ENCODE measurements around the gene MILR1. TPM values are rescaled to one million over a fixed set of nuclear protein-coding genes. Genes with fewer than 3 reads are reported as not detected.
A peak's percentile ranks its signal among the peaks of the same experiment; 100 is the strongest.
"Not testable (repeated sequence)": the region's sequence is repeated elsewhere in the genome, so short reads cannot be mapped to it uniquely, and the experiment has no call there.

Gene MILR1
- polyA plus RNA-seq, 2 of the 4 experiments (the other 2 are of a cell fraction): 2.3 to 12.2 TPM

GRCh38 chr17:64420143-64420670 lies 28.7 kb upstream of the MILR1 start:
- no peak for FAIRE-seq
- peak; percentile 85 for DNase-seq (ENCODE audit: low read depth in 1 of 2, low spot score in 1 of 2)
- H3K4me2 ChIP-seq: no peak overlapping the region
- WGBS (ENCODE audit: missing lambda C conversion rate): 19% methylated on average over 6 of the region's 6 CpGs
- no peaks in the 10 kb centered on the region for H3K4me1 ChIP-seq
- no peaks in the 10 kb centered on the region for H3K9me3 ChIP-seq
- no peak for TF ChIP-seq HOXA7 (CRISPR knock-in tag; IDR thresholded peaks at IDR 0.05)
- peak; percentile 93 for TF ChIP-seq SMC3 (IDR thresholded peaks at IDR 0.05)
- no peak for TF ChIP-seq JUNB (IDR thresholded peaks at IDR 0.05)
- peak; percentile 95 to 96 for TF ChIP-seq RAD21 (conservative IDR thresholded peaks at IDR 0.05 in 1 of 2, IDR thresholded peaks at IDR 0.05 in 1 of 2)
- no peak for TF ChIP-seq RARB (CRISPR knock-in tag; IDR thresholded peaks at IDR 0.05)
- TF ChIP-seq, protein P1, sequence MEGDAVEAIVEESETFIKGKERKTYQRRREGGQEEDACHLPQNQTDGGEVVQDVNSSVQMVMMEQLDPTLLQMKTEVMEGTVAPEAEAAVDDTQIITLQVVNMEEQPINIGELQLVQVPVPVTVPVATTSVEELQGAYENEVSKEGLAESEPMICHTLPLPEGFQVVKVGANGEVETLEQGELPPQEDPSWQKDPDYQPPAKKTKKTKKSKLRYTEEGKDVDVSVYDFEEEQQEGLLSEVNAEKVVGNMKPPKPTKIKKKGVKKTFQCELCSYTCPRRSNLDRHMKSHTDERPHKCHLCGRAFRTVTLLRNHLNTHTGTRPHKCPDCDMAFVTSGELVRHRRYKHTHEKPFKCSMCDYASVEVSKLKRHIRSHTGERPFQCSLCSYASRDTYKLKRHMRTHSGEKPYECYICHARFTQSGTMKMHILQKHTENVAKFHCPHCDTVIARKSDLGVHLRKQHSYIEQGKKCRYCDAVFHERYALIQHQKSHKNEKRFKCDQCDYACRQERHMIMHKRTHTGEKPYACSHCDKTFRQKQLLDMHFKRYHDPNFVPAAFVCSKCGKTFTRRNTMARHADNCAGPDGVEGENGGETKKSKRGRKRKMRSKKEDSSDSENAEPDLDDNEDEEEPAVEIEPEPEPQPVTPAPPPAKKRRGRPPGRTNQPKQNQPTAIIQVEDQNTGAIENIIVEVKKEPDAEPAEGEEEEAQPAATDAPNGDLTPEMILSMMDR (IDR thresholded peaks at IDR 0.05): peak; percentile 97
- TF ChIP-seq CEBPB (IDR thresholded peaks at IDR 0.05): no peak
- no peak overlapping the region for H3K4me3 ChIP-seq
- ATAC-seq: peak; percentile 90 to 91
- CTCF ChIA-PET: interaction anchor here (0.6 to 13.8 kb wide), 68 partner anchors 10 to 787 kb away, joined by 3 to 776 read pairs (median 6); partner anchors contain the start of genes CEP95, DDX5, MILR1 and POLG2
- H3K27ac ChIP-seq: 0 out of 6 replicates have a peak overlapping the region, but pooled peaks of 1 of the 2 experiments have one; percentile 9
- POLR2A ChIA-PET: interaction anchor here (0.6 to 4.4 kb wide), 7 partner anchors 69 to 275 kb away, joined by 3 to 32 read pairs (median 8); partner anchors contain the start of genes CEP95, DDX5 and POLG2

GRCh38 chr17:64422121-64422520 lies 26.8 kb upstream of the MILR1 start:
- CTCF ChIA-PET: interaction anchor here (0.6 to 13.8 kb wide), 17 partner anchors 12 to 562 kb away, joined by 3 to 776 read pairs (median 35); partner anchors contain the start of genes CEP95, DDX5 and POLG2

DNA sequence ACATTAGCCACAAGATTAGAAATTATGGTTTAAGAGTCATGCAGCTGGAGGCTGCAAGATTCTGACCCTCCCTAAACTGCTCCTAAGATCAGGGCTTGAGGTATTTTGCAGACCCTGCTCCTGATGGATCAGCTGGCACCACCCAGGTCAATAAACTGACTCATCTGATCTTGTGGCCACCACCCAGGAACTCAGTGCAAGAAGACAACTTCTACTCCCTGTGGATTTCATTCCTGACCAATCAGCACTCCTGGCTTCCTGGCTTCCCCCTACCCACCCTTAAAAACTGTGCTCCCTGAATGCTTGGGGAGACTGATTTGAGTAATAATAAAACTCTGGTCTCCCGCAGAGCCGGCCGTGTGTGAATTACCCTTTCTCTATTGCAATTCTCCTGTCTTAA lies 25.0 kb upstream of the MILR1 start:
- DNase-seq (ENCODE audit: low read depth in 1 of 2, low spot score in 1 of 2): no peak
- POLR2A ChIA-PET: no interaction called here
- TF ChIP-seq CBX2 (IDR thresholded peaks at IDR 0.05; ENCODE audit: borderline replicate concordance, low read depth) (no peak), HDAC2 (IDR thresholded peaks at IDR 0.05) (no peak)
- Histone ChIP-seq H3K4me1 (no peaks in the 10 kb centered on the region), H3K4me3 (no peak overlapping the region), H3K4me2 (no peak overlapping the region), H3K9me3 (no peaks in the 10 kb centered on the region), H3K27ac (no peak overlapping the region)
- FAIRE-seq: no peak
- no peak for ATAC-seq
- CTCF ChIA-PET: interaction anchor here (0.8 to 13.8 kb wide), 6 partner anchors 11 to 118 kb away, joined by 3 to 776 read pairs (median 154); partner anchors contain the start of genes DDX5 and POLG2
- WGBS (ENCODE audit: missing lambda C conversion rate): 64% methylated on average over 3 of the region's 3 CpGs

More at GRCh38 chr17:64422121-64422520, 26.8 kb upstream of the MILR1 start:
- ATAC-seq; DNase-seq (ENCODE audit: low read depth in 1 of 2, low spot score in 1 of 2); FAIRE-seq; H3K4me1 ChIP-seq; H3K4me2 ChIP-seq; H3K4me3 ChIP-seq; H3K27ac ChIP-seq; H3K9me3 ChIP-seq: not testable (repeated sequence)
- POLR2A ChIA-PET: interaction anchor here (1.0 to 4.4 kb wide), 2 partner anchors 76 to 84 kb away, joined by 3 to 32 read pairs; partner anchors contain the start of genes CEP95 and DDX5
- 67% methylated on average over 5 of the region's 9 CpGs for WGBS (ENCODE audit: missing lambda C conversion rate)

DNA sequence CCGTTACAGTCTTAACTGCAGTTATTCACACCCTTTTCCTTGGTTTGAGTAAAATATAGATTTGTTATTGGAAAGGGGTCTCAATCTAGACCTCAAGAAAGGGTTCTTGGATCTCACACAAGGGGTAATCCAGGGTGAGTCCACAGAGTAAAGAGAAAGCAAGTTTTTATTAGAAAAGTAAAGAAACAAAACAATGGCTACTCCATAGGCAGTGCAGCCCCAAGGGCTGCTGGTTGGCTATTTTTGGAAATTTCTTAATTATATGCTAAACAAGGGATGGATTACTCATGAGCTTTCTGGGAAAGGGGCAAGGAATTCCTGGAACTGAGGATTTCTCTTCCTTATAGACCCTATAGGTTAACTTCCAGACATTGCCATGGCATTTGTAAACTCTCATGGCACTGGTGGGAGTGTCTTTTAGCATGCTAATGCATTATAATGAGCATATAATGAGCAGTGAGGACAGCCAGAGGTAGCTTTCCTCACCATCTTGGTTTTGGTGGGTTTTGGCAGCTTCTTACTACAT lies 24.5 kb upstream of the MILR1 start:
- H3K4me3 ChIP-seq: no peak overlapping the region
- TF ChIP-seq CHD2 (IDR thresholded peaks at IDR 0.05; ENCODE audit: low read length, partially characterized antibody) (no peak), RFX5 (IDR thresholded peaks at IDR 0.05) (no peak), HEYL (CRISPR knock-in tag; IDR thresholded peaks at IDR 0.05) (no peak), GATA3 (IDR thresholded peaks at IDR 0.05; ENCODE audit: borderline replicate concordance) (no peak), HOXB13 (CRISPR knock-in tag; IDR thresholded peaks at IDR 0.05; ENCODE audit: low read depth) (no peak), KDM5A (IDR thresholded peaks at IDR 0.05) (no peak)
- TF ChIP-seq, protein P2, sequence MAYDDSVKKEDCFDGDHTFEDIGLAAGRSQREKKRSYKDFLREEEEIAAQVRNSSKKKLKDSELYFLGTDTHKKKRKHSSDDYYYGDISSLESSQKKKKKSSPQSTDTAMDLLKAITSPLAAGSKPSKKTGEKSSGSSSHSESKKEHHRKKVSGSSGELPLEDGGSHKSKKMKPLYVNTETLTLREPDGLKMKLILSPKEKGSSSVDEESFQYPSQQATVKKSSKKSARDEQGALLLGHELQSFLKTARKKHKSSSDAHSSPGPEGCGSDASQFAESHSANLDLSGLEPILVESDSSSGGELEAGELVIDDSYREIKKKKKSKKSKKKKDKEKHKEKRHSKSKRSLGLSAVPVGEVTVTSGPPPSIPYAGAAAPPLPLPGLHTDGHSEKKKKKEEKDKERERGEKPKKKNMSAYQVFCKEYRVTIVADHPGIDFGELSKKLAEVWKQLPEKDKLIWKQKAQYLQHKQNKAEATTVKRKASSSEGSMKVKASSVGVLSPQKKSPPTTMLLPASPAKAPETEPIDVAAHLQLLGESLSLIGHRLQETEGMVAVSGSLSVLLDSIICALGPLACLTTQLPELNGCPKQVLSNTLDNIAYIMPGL (CRISPR knock-in tag; IDR thresholded peaks at IDR 0.05; ENCODE audit: borderline replicate concordance): no peak

More for the DNA sequence above, 24.5 kb upstream of the MILR1 start:
- H3K4me2 ChIP-seq: no peak overlapping the region
- no peak overlapping the region for H3K27ac ChIP-seq
- ATAC-seq (no peak), DNase-seq (ENCODE audit: low read depth in 1 of 2, low spot score in 1 of 2) (no peak), FAIRE-seq (no peak)
- POLR2A ChIA-PET: no interaction called here
- CTCF ChIA-PET: interaction anchor here (0.8 to 13.8 kb wide), 4 partner anchors 70 to 320 kb away, joined by 3 to 776 read pairs (median 152); partner anchors contain the start of genes DDX5 and POLG2
- no peaks in the 10 kb centered on the region for H3K9me3 ChIP-seq
- H3K4me1 ChIP-seq: no peaks in the 10 kb centered on the region
- 76% methylated on average over 1 of the region's 1 CpG for WGBS (ENCODE audit: missing lambda C conversion rate)

Data from A549 (cell line).